Prostate gland (tissue), 2 donors: ENCODE measurements around the gene KCNK18. TPM values are rescaled to one million over a fixed set of nuclear protein-coding genes. Genes with fewer than 3 reads are reported as not detected.

ENCODE experiments used
- DNase-seq: peaks from one replicate; pipeline ENCODE4 v3.0.0-alpha.2; 2019; ENCODE audit warnings: low spot score
- H3K27ac ChIP-seq, 2 donors: fragments of 200-600 bp; sonication (generic); 2 replicates each; pipeline ENCODE4 v1.5.1; 2017 to 2019
- H3K27me3 ChIP-seq: fragments of 200-600 bp; sonication (generic); replicated peaks from 2 replicates; pipeline ENCODE4 v1.5.1; 2019; ENCODE audit not compliant: insufficient read depth
- H3K36me3 ChIP-seq, 2 donors: fragments of 200-600 bp; sonication (generic); 1 replicate in 1 of 2; 2 replicates in 1 of 2; pipeline versions ENCODE4 v1.5.1 to v1.8.1; 2017 to 2019
- H3K4me1 ChIP-seq: fragments of 200-600 bp; sonication (generic); replicated peaks from 2 replicates; pipeline ENCODE4 v1.5.1; 2019
- H3K4me3 ChIP-seq, 2 donors: fragments of 200-600 bp; sonication (generic); 2 replicates each; pipeline ENCODE4 v1.5.1; 2017 to 2019
- H3K9me3 ChIP-seq: fragments of 200-600 bp; sonication (generic); 2 replicates; pipeline ENCODE4 v1.5.1; 2017
- POLR2A ChIP-seq: fragments of 450-650 bp; IDR thresholded peaks from one replicate; pipeline ENCODE4 v1.6.1; 2016; ENCODE audit warnings: antibody characterized with exemption, mild to moderate bottlenecking
- POLR2AphosphoS5 ChIP-seq: sonication (generic); formaldehyde crosslinking; IDR thresholded peaks from one replicate; pipeline ENCODE4 v1.6.1; 2017; ENCODE audit warnings: antibody characterized with exemption
- WGBS: methylation state at CpG from one replicate; pipeline ENCODE4 v1.1.5; 2018; 5-methylcytosine and 5-hydroxymethylcytosine counted together
- intact Hi-C: fragments of 100-400 bp; cut with DNase I; formaldehyde crosslinking; loops from one replicate; pipeline ENCODE4 v1.14.2; 2022
- microRNA-seq: library from miRNA; unstranded; fragments of <30 nt; microRNA quantifications from one replicate; pipeline ENCODE4, GENCODE V29; 2016
- small RNA-seq, 2 donors: library from RNA; depleted of rRNA; stranded (forward); fragments of <200 nt; gene quantifications; one replicate each; pipeline ENCODE3, GENCODE V24; 2016
- total RNA-seq, 2 donors: library from RNA; depleted of rRNA; stranded (reverse); fragments of >200 nt; gene quantifications; one replicate each; pipeline ENCODE4 v1.1.0, GENCODE V29; 2016
- TF ChIP-seq, protein P1 (sequence below), 4 experiments: fragments of 200-600 bp in 2 of 4; fragments of 450-650 bp in 2 of 4; sonication (generic) in 2 of 4; IDR thresholded peaks; 1 replicate in 3 of 4; 2 replicates in 1 of 4; pipeline ENCODE4 v1.5.1; 2016 to 2019; ENCODE audit warnings: antibody characterized with exemption in 4 of 4, mild to moderate bottlenecking in 2 of 4, moderate library complexity in 2 of 4

The KCNK18 gene
- total RNA-seq, 2 donors from 2014 or later: not detected

GRCh38 chr10:117259279-117259678, 62.0 kb downstream of the KCNK18 start:
- WGBS: 64% methylated on average over 3 of the region's 3 CpGs
- H3K27ac ChIP-seq: no peak overlapping the region
- no peak for DNase-seq
- no peaks in the 10 kb centered on the region for H3K27me3 ChIP-seq
- intact Hi-C loops: no loop called here
- no peaks in the 10 kb centered on the region for H3K9me3 ChIP-seq
- H3K4me1 ChIP-seq: no peaks in the 10 kb centered on the region
- no peak overlapping the region for H3K4me3 ChIP-seq
- TF ChIP-seq POLR2AphosphoS5: no peak
- TF ChIP-seq, protein P1, sequence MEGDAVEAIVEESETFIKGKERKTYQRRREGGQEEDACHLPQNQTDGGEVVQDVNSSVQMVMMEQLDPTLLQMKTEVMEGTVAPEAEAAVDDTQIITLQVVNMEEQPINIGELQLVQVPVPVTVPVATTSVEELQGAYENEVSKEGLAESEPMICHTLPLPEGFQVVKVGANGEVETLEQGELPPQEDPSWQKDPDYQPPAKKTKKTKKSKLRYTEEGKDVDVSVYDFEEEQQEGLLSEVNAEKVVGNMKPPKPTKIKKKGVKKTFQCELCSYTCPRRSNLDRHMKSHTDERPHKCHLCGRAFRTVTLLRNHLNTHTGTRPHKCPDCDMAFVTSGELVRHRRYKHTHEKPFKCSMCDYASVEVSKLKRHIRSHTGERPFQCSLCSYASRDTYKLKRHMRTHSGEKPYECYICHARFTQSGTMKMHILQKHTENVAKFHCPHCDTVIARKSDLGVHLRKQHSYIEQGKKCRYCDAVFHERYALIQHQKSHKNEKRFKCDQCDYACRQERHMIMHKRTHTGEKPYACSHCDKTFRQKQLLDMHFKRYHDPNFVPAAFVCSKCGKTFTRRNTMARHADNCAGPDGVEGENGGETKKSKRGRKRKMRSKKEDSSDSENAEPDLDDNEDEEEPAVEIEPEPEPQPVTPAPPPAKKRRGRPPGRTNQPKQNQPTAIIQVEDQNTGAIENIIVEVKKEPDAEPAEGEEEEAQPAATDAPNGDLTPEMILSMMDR (IDR thresholded peaks at IDR 0.05): no peak
- TF ChIP-seq POLR2A: no peak
- no peaks in the 10 kb centered on the region for H3K36me3 ChIP-seq

Small RNA genes lying within 50 kb of the gene (microRNA-seq; reads per million reads assigned to microRNA genes)
- not detected for gene MIR3663

Small RNA genes lying within 50 kb of the gene (small RNA-seq; reads per million reads assigned to genes)
- gene MIR3663: 0 reads per million in 2 donors

Other genes starting within 250 kb of the KCNK18 start
- gene SHTN1, start 192.3 kb upstream of the KCNK18 start, total RNA-seq: 10 to 100 TPM; 19.7 to 45.8 TPM
- not detected for gene VAX1, start 59.2 kb upstream of the KCNK18 start, total RNA-seq
- 1 to 10 TPM; 1.3 to 1.9 TPM for gene SLC18A2, start 43.6 kb downstream of the KCNK18 start, total RNA-seq
- 10 to 100 TPM; 22.7 to 38.7 TPM for gene PDZD8, start 178.0 kb downstream of the KCNK18 start, total RNA-seq